Measurements from ENCODE around the gene CMTM4.

- TF ChIP-seq GLIS3 (CRISPR knock-in tag; IDR thresholded peaks at IDR 0.05): no peak
- TF ChIP-seq TOX (CRISPR knock-in tag; IDR thresholded peaks at IDR 0.05; ENCODE audit: borderline replicate concordance): no peak
- no peak for TF ChIP-seq ZC3H10 (CRISPR knock-in tag; IDR thresholded peaks at IDR 0.05)
- TF ChIP-seq, protein P1, sequence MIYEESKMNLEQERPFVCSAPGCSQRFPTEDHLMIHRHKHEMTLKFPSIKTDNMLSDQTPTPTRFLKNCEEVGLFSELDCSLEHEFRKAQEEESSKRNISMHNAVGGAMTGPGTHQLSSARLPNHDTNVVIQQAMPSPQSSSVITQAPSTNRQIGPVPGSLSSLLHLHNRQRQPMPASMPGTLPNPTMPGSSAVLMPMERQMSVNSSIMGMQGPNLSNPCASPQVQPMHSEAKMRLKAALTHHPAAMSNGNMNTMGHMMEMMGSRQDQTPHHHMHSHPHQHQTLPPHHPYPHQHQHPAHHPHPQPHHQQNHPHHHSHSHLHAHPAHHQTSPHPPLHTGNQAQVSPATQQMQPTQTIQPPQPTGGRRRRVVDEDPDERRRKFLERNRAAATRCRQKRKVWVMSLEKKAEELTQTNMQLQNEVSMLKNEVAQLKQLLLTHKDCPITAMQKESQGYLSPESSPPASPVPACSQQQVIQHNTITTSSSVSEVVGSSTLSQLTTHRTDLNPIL (CRISPR knock-in tag; IDR thresholded peaks at IDR 0.05; ENCODE audit: low read depth): no peak
- no peak for TF ChIP-seq PPARA (CRISPR knock-in tag; IDR thresholded peaks at IDR 0.05; ENCODE audit: borderline replicate concordance)
- no peak for TF ChIP-seq ARNTL (CRISPR knock-in tag; IDR thresholded peaks at IDR 0.05; ENCODE audit: borderline replicate concordance, low read depth)
- TF ChIP-seq PATZ1 (CRISPR knock-in tag; IDR thresholded peaks at IDR 0.05; ENCODE audit: borderline replicate concordance): no peak
- no peak for TF ChIP-seq ESRRG (CRISPR knock-in tag; IDR thresholded peaks at IDR 0.05)
- no peak for TF ChIP-seq ZNF70 (CRISPR knock-in tag; IDR thresholded peaks at IDR 0.05)
Observed at GRCh38 chr16:66566051-66566901, 130.3 kb downstream of the CMTM4 start, which contains the start of gene CMTM1.
